Stimulated activated CD8-positive, alpha-beta memory T cell treated with anti-CD3 and anti-CD28 coated beads, Interleukin-4, amount 100 ng/mL, for 1 hour (primary cell): Measurements from ENCODE around the gene HIGD2B.
A peak's percentile ranks its signal among the peaks of the same experiment; 100 is the strongest.
"Not testable (repeated sequence)": the region's sequence is repeated elsewhere in the genome, so short reads cannot be mapped to it uniquely, and the experiment has no call there.

Experiments used
- DNase-seq, 2 donors: peaks; one replicate each; pipeline ENCODE4 v3.0.0-alpha.2; 2020; ENCODE audit warnings: low read depth in 2 of 2, low spot score in 1 of 2

The HIGD2B gene

GRCh38 chr15:72676838-72677237, 9.1 kb downstream of the HIGD2B start:
- DNase-seq, result no peak

DNA sequence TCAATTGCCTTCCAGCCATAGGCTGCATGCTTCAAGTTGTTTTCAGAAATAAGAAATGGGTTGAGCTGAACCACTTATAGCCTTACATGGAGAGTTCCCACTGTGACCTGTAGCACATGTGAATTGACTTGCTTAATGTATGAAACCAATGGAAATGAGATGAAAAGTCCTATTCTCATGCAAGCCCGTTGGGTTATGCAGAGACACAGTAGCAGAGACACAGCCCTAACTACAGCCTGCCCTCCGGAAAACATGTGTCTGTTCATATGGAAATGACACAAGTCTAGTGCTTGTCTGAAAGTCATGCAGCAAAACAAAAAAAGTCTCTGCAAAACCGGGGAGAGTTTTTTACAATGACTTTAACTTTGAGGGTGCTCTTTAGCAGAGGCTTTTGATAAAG, 14.5 kb downstream of the HIGD2B start:
- DNase-seq, result no peak

GRCh38 chr15:72670656-72671352, 15.2 kb downstream of the HIGD2B start:
- peak; percentile 15 to 35 for DNase-seq

- not testable (repeated sequence) for DNase-seq
Measured at GRCh38 chr15:72669803-72670202, 16.2 kb downstream of the HIGD2B start.

DNA sequence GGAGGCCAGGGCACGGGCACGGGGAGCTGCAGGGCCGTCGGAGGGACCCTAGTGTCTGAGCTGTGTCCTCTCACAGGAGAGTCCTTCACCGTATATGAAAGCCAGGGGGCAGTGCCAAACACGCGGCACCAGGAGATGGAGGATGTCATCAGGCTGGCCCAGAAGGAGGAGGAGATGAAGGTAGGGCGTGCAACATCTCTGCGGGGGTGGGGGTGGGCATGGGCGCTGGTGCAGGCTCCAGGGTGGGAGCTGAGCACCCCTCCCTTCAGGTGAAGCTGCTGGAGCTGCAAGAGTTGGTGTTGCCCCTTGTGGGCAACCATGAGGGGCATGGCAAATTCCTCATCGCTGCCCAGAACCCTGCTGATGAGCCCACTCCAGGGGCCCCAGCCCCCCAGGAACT, 20.3 kb downstream of the HIGD2B start:
- DNase-seq, result not testable (repeated sequence)

- DNase-seq, result not testable (repeated sequence)
Measured at GRCh38 chr15:72663931-72664330, 22.1 kb downstream of the HIGD2B start.

DNA sequence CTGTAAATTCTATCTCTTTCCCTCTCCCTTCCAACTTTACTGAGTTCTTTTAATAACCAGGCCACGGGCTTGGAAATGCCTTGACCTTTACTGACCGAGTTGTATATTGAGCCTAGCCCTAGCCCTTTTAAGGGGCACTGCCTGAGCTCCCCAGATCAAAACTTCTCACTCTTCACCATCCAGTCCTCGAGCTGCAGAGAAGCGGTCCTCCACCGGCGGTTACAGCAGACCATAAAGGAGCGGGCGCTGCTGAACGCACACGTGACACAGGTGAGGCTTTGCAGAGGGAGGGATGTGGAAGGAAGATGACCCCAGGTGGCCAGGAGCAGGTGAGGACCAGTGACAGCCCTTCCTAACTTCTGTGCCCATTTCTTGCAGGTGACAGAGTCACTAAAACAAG, 24.9 kb downstream of the HIGD2B start:
- DNase-seq, result not testable (repeated sequence)

DNA sequence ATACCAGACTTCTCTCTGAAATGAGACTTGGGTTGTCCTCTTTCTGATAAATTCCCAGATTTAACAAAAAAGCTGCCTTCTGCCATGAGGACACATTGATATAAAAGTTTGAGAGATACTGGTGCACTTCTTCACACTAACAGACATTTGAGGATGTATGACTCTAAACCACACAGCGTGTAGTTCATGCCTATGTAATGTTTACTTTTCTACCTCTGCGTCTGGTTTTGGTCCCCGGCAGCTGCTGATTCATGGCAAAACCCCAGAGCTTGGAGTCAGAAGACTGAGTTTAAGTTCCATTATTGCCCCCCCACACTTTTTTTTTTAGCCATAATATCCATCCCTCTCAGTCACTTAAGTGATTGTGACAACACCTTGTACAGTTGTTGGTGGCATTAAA, 30.0 kb downstream of the HIGD2B start:
- not testable (repeated sequence) for DNase-seq

GRCh38 chr15:72654397-72654796, 31.6 kb downstream of the HIGD2B start, which contains the start of gene GOLGA6B:
GOLGA6B (plus strand) TSS chr15:72654697; CDS start chr15:72654738, 41 bp downstream.
- DNase-seq, result not testable (repeated sequence)

- not testable (repeated sequence) for DNase-seq
Measured at GRCh38 chr15:72648631-72649253, 37.2 kb downstream of the HIGD2B start.

DNA sequence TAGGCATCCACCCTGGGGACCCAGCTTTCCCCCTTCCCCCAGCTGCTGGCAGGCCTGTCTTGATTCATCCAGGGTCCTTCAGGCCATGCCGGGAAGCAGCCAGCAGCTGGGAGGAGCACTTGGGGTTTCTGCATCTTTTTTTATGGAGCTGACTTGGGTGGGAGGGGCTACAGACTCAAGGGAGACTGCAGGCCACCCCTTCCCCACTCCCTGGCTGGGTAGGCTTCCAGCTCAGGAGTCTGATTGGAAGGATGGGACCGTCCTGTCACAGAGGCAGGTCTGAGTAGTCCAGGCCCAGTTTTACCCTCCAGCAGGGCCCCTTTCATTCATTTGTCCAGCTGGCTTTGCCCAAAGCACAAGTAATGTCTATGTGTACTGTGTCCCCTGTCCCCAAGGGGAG, 43.7 kb downstream of the HIGD2B start:
- not testable (repeated sequence) for DNase-seq

- not testable (repeated sequence) for DNase-seq
Measured at GRCh38 chr15:72639759-72640483, 46.1 kb downstream of the HIGD2B start.

DNA sequence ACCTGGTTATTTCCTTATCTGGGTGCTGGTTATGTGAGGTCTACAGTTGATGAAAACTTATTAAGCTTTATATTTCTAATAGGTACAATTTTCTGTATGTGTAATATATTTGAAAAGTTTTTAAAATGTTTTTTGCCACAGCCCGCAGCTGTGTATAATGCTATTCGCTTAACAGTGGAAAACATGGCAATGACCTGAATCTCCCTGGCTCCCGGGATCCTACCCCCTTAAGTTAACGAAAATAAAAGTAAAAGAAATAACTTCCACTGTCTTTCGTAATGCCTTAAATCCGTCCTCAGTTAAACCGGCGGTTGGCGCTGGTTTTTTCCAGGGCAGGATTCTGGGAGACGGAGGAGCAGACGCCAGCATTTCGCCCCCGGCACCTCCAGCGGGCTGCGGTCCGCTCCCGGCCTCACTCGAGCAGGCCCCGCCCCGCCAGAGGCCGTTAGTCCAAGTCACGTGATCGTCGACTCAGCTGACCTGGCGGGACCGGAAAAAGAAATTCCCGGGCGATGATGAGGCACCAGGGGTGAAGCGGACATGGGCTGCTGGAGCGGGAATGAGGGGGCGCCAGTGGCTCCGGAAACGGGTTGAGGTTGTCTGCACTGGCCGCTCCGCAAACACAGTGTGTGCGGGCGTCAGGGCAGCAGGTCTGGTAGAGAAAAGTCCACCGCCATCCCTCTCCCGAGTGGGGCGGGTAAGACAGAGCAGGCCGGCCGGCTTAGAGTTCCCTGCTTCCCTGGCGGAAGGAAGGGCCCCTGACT, 49.3 kb downstream of the HIGD2B start:
- DNase-seq, result peak in 1 of 2 donors; percentile 26

DNA sequence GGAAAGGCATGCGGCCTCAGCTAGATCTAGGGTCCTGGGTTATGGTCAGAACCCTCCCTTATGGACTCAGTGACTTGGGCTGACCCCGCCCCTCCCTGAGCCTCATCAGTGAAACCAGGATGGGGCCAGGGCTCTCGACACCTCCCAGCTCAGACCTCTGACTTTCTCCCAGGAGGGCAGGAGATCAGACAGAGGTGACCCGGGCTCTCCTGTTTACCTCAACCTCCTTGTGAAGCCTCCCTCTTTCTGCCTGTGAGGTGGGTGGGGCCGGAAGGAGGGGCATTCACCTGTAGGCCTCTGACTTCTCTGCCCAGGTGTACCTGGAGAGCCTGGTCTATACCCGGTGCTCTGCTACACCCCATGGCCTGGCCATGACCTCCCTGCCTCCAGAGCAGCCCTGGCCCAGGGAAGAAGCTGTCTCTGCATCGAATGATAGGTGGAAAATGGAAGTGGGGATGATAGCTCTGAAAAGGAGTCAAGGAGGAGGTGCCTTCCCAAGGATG, 56.9 kb downstream of the HIGD2B start:
- DNase-seq, result not testable (repeated sequence)

- DNase-seq, result not testable (repeated sequence)
Measured at GRCh38 chr15:72628249-72629067, 57.5 kb downstream of the HIGD2B start.

GRCh38 chr15:72626153-72626552, 59.8 kb downstream of the HIGD2B start:
- not testable (repeated sequence) for DNase-seq
